Right ventricle myocardium inferior (tissue), 1 donor: ENCODE data around the gene F7. TPM values are rescaled to one million over a fixed set of nuclear protein-coding genes. Genes with fewer than 3 reads are reported as not detected.

Source experiments
- ATAC-seq: fragments of 200-7000 bp; cut with Tn5 transposase; one replicate; pipeline ENCODE4 v1.9.1; 2020; ENCODE audit warnings: mild to moderate bottlenecking, moderate library complexity
- DNase-seq: peaks from one replicate; pipeline ENCODE4 v3.0.0; 2021; ENCODE audit errors: missing footprints
- intact Hi-C: fragments of 100-400 bp; cut with DNase I; formaldehyde crosslinking; loops from one replicate; pipeline ENCODE4 v1.11.0; 2022
- total RNA-seq: library from RNA; stranded (reverse); fragmentation: NEBNext Ultra II Directional; extraction: Animal tissue kit (Norgen Biotek cat#: 25700); gene quantifications from one replicate; pipeline ENCODE4 v1.2.1, GENCODE V29; 2021
- donor health status: DM: no; HTN: yes; CAD: no; lungs with severe emphysema.

Gene F7
- total RNA-seq, 1 donor from 2014 or later: not detected

- ATAC-seq (no peak), DNase-seq (peak; percentile 56)
- intact Hi-C loops: no loop called here
These were observed 38.1 kb downstream of the F7 start for GRCh38 chr13:113143466-113144254.

- intact Hi-C loops: no loop called here
- DNase-seq (no peak), ATAC-seq (no peak)
These were observed 38.7 kb downstream of the F7 start for GRCh38 chr13:113144255-113144629.

- DNase-seq (no peak), ATAC-seq (no peak)
- intact Hi-C loops: no loop called here
These were observed 39.9 kb downstream of the F7 start for GRCh38 chr13:113145496-113145895.

GRCh38 chr13:113145911-113146598, 40.5 kb downstream of the F7 start:
- ATAC-seq: no peak
- intact Hi-C loops: no loop called here
- DNase-seq: peak; percentile 30

- peak; percentile 6 for DNase-seq
- no peak for ATAC-seq
- intact Hi-C loops: no loop called here
These were observed 41.2 kb downstream of the F7 start for GRCh38 chr13:113146750-113147149.

- ATAC-seq (no peak), DNase-seq (peak; percentile 44)
- intact Hi-C loops: no loop called here
These were observed 41.6 kb downstream of the F7 start for GRCh38 chr13:113147206-113147605.

- ATAC-seq (no peak), DNase-seq (peak; percentile 57)
These were observed 42.8 kb downstream of the F7 start for GRCh38 chr13:113148407-113148806.

GRCh38 chr13:113148940-113149503, 43.4 kb downstream of the F7 start:
- intact Hi-C loops: no loop called here
- ATAC-seq (no peak), DNase-seq (peak; percentile 71)

More at GRCh38 chr13:113148407-113148806, 42.8 kb downstream of the F7 start:
- intact Hi-C loops: no loop called here

GRCh38 chr13:113149711-113150549, 44.3 kb downstream of the F7 start:
- DNase-seq (peak; percentile 61), ATAC-seq (no peak)
- intact Hi-C loops: loop anchor here (5.0 to 10.0 kb wide), 4 partner anchors 57 to 245 kb away; partner anchors contain the start of genes CUL4A and PCID2

GRCh38 chr13:113150550-113151365, 45.2 kb downstream of the F7 start:
- ATAC-seq: no peak
- peak; percentile 18 for DNase-seq
- intact Hi-C loops: loop anchor here (5.0 to 10.0 kb wide), 4 partner anchors 57 to 244 kb away; partner anchors contain the start of genes CUL4A and PCID2

- peak; percentile 21 for ATAC-seq
- peak; percentile 62 for DNase-seq
- intact Hi-C loops: loop anchor here (5.0 to 10.0 kb wide), 4 partner anchors 55 to 243 kb away; partner anchors contain the start of genes CUL4A and PCID2
These were observed 46.4 kb downstream of the F7 start for GRCh38 chr13:113151745-113152690.

- ATAC-seq (no peak), DNase-seq (no peak)
- intact Hi-C loops: loop anchor here (5.0 to 10.0 kb wide), 4 partner anchors 55 to 242 kb away; partner anchors contain the start of genes CUL4A and PCID2
These were observed 47.0 kb downstream of the F7 start for GRCh38 chr13:113152691-113152983.

GRCh38 chr13:113152984-113153809, 47.6 kb downstream of the F7 start:
- intact Hi-C loops: loop anchor here (5.0 to 10.0 kb wide), 4 partner anchors 54 to 242 kb away; partner anchors contain the start of genes CUL4A and PCID2
- peak; percentile 68 for ATAC-seq
- DNase-seq: peak; percentile 78

- ATAC-seq: peak; percentile 84
- intact Hi-C loops: loop anchor here (5.0 to 10.0 kb wide), 4 partner anchors 53 to 241 kb away; partner anchors contain the start of genes CUL4A and PCID2
- DNase-seq: peak; percentile 93
These were observed 48.5 kb downstream of the F7 start for GRCh38 chr13:113153810-113154748.

- ATAC-seq (no peak), DNase-seq (no peak)
- intact Hi-C loops: loop anchor here (10.0 kb wide), 1 partner anchor 240 kb away; no protein-coding TSS in a partner anchor
These were observed 49.6 kb downstream of the F7 start for GRCh38 chr13:113155201-113155600.
